T follicular helper cell (primary cell): Measurements from ENCODE around the gene RIC8B.

ENCODE experiments used
- DNase-seq: peaks from one replicate; pipeline ENCODE4 v3.0.0-alpha.2; 2020; ENCODE audit warnings: low read depth

RIC8B gene

GRCh38 chr12:106801830-106802533 lies 27.5 kb downstream of the RIC8B start:
- DNase-seq: no peak

DNA sequence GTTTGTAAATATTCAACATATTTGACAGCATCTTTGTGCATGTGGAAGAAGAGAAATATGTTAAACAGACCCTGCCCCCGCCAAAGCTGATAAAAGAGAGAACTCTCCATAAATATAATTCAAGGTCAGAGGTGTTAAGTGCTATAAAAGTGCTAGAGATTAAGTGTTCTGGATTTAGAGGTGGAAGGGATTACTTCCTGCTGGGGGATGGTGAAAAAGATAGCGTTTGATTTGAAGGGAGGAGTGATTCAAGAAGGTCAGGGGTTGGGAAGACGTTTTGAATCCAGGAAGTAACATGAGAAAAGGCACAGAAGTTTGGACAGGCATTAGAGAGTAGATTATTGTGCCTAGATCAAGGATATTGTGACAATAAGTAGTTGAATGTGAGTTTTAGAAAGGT lies 30.2 kb downstream of the RIC8B start:
- no peak for DNase-seq

DNA sequence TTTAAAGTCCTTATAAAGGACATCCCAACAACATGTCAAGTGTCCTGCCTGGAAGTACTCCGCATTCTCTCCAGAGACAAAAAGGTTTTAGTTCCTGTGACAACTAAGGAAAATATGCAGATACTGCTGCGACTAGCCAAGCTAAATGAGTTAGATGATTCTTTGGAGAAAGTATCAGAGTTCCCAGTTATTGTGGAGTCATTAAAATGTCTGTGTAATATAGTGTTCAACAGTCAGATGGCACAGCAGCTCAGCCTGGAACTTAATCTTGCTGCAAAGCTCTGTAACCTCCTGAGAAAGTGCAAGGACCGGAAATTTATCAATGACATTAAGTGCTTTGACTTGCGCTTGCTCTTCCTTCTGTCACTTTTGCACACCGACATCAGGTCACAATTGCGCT lies 40.2 kb downstream of the RIC8B start:
- DNase-seq: no peak

- DNase-seq: no peak
Measured at GRCh38 chr12:106815741-106816140, 41.3 kb downstream of the RIC8B start.

DNA sequence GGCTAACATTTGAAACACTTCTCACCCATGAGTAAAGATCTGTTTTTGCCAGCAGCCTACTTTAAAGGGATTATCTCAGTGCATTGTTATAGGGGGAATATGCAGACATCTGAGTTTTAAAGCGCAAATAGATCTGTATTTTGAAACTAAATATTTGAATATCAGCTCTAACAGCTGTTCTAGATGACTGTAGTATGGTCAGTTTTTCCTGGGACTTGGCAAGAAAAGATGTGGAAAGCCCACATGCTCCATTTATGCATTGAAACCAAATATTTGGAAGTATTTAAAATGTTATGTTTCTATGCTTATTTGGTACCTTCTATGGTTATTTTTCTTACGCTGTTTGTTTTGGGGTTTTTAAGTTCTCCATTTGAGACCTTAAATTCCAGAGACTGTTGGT lies 41.7 kb downstream of the RIC8B start:
- no peak for DNase-seq

DNA sequence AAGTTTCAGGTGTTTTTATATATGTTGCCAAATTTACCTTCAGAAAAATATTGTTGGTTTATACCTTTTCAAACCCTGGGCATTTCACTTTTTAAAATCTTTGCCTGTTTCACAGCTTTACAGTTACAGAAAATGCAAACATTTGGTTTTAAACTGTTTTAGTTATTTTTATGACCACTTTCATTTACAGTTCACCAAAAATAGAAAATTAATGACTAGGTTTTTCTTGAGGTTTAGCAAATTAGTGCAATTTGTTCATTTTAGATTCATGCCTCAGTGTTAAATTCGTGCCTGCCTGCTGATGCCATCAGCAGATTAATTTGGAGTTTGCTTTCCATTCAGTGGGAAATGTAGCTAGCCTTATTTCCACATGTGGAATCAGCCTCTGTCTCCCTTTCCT lies 45.5 kb downstream of the RIC8B start:
- DNase-seq: no peak

- DNase-seq: no peak
Measured at GRCh38 chr12:106831699-106832098, 57.2 kb downstream of the RIC8B start.

DNA sequence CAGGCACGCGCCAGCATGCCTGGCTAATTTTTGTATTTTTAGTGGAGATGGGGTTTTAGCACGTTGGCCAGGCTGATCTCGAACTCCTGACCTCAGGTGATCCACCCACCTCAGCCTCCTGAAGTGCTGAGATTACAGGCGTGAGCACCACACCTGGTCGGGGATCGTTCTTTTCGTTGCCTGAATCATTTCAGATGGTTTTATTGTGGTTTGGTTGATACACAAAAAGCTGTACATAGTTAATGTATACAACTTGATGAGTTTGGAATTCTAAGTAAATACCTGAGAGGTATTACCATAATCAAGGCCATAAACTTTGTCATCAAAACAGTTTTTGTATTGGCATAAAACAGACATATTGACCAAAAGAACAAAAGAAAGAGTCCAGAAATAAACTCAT lies 63.3 kb downstream of the RIC8B start:
- DNase-seq: no peak

DNA sequence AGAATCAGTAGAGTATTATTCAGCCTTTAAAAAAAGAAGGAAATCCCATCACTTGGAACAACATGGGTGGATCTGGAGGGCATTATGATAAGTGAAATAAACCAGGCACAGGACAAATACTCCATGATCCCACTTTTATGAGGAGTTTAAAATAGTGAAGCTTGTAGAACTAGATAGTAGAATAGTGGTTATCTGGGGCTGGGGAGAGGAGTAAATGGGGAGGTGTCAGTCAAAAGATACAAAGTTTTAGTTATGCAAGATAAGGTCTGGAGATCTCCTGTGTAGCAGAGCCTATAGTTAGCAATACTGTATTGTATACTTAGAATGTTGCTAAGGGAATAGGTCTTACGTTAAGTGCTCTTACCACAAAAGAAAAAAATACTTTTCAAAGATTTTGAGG lies 64.9 kb downstream of the RIC8B start:
- DNase-seq: no peak

- DNase-seq: no peak
Measured at GRCh38 chr12:106840243-106840642, 65.8 kb downstream of the RIC8B start.

- DNase-seq: peak; percentile 11
Measured at GRCh38 chr12:106841510-106842302, 67.2 kb downstream of the RIC8B start.

DNA sequence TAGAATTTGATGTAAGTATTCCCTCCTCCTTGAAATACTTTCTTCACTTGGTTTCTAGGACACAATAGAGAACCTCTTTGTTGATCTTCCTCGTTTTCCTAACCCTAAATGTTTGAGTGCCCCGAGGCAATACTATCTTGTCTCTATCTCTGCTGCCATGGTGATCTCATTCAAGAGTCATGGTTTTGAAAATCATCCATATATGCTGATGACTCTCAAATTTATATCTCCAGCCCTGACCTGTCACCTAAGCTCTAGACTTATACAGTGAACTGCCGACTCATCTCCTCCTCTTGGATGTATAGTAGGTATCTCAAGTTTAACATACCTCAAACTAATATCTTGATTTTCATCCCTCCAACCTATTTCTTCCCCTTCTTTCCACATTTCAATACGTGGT lies 71.4 kb downstream of the RIC8B start:
- no peak for DNase-seq

DNA sequence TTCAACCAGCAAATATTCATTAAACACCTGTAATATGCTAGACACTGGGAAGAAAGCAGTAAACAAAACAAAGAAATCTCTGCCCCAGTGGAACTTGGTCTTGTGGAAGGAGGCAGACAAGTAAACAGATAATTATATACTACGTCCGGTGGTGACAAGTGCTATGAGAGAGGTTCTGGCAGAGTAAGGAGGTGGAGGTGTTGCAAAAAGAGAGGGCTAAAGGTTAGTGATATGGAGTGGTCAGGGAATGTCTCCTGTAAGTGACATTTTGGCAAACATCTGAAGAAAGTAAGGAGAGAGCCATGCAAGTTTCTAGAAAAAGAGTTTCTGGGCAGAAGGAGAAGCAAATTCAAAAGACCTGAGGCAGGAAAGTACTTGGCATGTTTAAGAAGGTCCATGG lies 73.4 kb downstream of the RIC8B start:
- DNase-seq: no peak

DNA sequence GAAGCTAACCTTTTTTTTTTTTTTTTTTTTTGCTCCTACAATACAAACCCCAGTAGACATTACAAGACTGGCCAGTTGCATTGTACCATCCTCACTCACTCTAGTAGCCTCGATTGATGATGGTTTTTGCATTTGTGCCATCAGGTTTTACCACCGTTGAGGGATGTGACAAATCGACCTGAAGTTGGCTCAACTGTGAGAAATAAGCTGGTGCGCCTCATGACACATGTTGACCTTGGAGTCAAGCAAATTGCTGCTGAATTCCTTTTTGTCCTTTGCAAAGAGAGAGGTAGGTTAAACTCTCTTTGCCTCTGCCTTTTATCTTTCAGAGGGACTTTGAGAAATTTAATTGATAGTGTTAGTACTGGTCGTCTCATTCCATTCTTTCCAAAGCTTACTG lies 76.8 kb downstream of the RIC8B start:
- no peak for DNase-seq

- DNase-seq: no peak
Measured at GRCh38 chr12:106854723-106855122, 80.2 kb downstream of the RIC8B start.

GRCh38 chr12:106855221-106855758 lies 80.8 kb downstream of the RIC8B start:
- DNase-seq: no peak

- no peak for DNase-seq
Measured at GRCh38 chr12:106861984-106862916, 87.8 kb downstream of the RIC8B start.

DNA sequence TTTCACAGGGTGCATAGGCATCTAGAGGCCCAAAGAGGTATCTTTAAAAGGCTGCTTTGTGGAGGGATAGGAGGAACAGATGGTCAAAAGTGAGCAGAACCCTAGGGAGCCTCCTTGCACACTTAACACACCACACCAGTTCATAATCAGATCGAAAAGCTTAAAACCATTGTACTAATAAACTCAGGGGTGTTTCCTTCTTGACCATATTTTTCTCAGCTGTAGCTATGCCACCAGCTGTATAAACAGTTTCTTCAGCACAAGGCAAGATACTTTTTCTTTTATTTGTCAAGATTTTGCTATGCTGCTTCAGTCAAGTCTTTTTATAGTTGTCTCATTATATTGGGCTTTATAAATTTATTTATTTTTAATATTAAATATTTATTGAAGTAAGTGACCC lies 88.7 kb downstream of the RIC8B start:
- no peak for DNase-seq

GRCh38 chr12:106865683-106866082 lies 91.2 kb downstream of the RIC8B start:
- DNase-seq: no peak

DNA sequence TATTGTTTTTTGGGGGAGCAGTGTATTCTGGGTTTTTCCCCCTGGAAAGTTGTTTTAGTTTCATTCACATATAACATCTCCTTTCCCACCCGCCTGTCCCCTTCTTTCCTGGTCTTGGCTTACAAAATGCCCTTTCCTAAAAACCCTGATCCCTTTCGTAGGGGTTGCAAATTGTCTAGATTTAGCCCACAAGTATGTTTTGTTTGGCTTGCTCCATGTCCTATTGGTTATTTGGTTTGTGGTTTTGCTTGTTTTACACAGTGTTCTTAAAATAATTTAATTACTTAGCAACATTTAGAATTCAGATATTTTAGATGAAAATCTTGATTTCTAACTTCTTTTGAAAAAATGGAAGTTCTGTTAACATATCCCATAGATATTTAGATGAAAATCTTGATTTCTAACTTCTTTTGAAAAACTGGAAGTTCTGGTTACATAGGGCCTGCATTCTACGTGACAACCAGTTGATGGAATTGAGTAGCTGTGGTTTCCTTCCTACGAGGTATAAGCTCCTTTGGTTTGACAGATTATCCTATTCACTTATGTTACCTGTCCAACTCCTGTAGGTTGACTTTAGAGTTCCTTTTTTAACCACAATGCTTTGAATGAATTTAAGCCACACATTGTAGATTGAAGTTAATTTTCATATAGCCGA lies 92.1 kb downstream of the RIC8B start:
- no peak for DNase-seq

- DNase-seq: no peak
Measured at GRCh38 chr12:106867651-106868050, 93.2 kb downstream of the RIC8B start.
